GM19193 (cell line): ENCODE data around the gene SEC24A.

Experiments
- POLR2A ChIP-seq: IDR thresholded peaks from 4 replicates; pipeline ENCODE4 v1.6.1; 2011; ENCODE audit not compliant: insufficient read depth, insufficient read length; ENCODE audit errors: extremely low read depth

The SEC24A gene

DNA sequence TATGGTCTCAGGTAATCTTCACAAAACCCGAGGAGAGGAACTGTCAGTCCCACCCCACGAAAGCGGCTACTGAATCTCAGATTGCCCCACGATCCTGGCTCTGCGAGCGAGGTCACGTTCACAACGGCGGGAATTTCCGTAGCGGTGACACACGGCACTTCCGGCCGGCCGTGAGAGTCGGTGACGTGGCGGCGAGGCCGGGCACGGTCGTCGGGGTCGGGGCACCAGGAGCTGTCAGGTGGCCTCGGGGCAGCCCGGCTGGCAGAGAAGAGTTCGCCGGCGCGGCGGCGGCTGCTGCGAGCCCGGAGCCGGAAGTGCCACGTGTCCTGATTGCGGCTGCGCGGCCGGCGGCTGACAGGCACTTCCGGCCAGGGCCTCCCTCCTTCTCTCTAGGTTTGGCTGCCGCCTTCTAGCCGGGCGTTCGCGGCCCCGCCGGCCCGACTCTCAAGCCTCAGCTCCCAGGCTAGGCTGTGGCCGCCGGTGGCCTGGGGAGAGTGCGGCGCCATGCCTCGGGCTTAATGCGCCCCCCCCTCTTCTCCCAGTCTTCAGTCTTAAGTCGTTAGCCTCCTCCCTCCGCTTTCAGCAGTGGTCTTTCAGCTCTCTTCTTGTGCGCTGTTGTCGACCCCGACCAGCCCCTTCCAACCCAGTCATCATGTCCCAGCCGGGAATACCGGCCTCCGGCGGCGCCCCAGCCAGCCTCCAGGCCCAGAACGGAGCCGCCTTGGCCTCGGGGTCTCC, at the start of gene SEC24A:
SEC24A (plus strand) TSS at position 361 of the 738 bp plus-strand sequence; CDS start at position 653, 292 bp downstream.
- peak; percentile 88 for TF ChIP-seq POLR2A

DNA sequence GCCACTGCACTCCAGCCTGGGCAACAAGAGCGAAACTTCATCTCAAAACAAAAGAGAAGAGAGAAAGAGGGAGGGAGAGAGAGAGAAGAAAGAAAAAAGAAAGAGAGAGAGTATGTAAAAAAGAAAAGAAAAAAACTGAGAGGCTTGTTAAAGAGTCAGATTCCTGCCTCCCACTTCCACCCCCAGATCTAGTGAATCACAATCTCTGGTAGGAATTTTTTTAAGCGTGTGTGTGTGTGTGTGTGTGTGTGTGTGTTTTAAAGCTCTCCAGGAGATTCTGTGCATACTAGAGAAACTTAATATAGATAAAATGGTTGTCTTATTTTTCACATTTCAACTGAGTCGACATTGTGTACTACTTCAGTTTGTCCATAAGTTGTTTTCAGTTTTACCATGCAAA, 48.0 kb upstream of the SEC24A start:
- no peak for TF ChIP-seq POLR2A

DNA sequence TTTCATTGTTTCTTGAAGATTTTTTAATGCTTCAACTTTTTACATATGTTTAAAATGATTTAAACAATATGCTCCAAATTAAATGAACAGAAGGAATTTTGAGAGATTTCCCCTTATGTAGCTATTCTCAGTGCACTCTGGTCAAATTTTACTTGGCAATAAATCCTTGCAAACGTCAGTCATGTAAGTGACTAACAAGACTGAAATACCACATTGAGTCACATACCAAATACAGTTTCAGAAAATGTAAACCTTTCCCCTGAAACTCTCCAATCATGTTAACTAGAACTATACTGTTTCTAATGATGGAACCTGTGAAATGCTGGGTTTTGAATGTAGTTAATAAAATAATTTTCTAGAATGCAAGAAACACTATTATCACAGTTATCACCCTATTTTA, 45.5 kb upstream of the SEC24A start:
- TF ChIP-seq POLR2A, result no peak

DNA sequence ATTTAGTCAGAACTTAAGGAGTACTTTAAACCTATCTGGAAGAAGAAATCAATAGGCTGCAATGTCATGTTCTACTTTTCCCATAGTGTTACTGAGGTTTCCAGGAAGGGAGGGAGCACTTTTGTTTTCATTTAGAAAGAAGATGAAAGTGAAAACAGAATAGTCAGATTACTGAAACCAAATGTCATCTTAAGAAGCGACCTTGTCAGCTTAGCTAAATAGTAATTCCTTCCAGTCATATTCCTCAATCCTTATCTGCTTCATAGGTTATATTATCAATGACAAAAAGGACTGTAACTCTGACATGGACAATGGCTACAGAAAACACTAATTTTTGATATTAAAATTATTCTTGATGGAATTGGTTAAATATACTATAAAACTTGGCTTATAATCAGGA, 43.7 kb upstream of the SEC24A start:
- TF ChIP-seq POLR2A, result no peak

DNA sequence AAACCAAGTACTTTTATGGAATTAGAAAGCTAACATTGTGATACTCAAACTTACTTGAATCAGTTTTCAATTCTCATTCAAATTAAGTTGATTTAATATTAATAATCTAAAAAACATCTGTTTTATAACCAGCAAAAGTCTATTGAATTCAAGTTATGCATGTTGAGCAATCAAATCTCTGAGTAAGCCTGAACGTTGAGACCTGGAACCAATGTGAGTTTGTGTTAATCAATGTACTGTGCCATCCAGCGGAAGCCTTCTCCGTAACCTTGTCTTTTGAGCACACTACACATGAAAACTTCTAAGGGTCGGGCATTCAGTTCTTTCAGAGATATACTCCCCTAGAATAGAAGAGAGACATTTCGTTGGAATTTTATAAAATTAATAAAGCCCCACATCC, 41.9 kb upstream of the SEC24A start:
- no peak for TF ChIP-seq POLR2A

DNA sequence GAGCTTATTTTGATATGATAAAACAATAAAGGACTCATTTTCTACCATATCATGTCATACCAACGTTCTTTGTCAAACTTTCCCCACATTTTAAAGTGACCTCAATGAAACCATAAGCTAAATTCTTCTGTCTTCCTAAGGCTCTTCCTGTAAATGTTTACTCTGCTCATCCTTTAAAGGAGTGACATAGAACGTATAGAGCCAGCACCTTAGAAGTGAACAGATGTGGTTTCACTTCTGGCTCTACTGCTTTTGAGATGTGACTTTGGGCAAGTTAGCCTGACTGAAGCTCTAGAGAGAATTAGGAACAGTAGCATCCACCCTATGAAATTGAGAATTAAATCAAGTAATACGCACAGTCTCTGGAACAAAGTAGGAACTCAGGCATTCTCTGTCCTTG, 40.0 kb upstream of the SEC24A start:
- TF ChIP-seq POLR2A, result no peak

DNA sequence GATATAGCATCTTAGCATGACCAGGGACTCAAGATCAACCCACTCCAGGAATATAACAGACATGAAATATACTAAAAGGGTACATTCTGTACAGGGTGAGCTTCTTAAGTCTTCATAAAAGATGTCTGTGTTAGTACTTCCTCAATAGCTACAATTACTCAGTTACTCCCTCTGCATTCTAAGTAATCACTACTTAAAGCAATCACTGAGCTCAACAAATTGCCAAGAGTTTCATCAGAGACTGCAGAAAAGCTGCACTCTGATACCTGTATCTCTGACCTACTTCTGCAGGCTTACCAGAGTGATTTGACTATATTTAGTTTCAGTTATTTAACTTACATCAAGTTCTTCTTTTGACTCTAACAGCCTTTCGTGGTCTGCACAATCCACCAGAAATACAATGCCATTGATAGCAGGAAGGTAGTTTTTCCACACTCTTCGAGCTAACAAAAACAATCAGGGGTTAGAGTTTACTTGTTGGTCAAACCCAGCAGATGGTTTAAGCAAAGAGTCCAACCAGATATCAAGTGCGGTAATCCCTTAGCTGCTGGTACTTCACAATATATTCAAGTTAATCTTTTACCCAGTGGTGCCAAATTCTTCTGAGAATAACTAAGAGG, 39.2 kb upstream of the SEC24A start:
- TF ChIP-seq POLR2A, result no peak

DNA sequence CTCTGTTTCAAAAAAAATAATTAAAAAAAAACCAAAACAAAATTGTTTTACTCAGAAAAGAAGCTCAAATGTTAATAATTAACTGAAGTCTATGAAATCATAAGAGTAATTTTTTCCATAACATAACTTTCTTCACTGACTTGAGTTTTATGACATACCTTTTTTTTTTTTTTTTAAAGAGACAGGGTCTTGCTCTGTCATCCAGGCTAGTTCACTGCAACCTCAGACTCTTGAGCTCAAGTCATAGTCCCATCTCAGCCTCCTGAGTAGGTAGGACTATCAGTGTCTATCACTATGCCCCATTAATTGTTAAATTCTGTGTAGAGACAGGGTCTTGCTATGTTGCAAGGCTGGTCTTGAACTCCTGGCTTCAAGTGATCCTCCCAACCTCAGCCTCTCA, 37.9 kb upstream of the SEC24A start:
- no peak for TF ChIP-seq POLR2A

DNA sequence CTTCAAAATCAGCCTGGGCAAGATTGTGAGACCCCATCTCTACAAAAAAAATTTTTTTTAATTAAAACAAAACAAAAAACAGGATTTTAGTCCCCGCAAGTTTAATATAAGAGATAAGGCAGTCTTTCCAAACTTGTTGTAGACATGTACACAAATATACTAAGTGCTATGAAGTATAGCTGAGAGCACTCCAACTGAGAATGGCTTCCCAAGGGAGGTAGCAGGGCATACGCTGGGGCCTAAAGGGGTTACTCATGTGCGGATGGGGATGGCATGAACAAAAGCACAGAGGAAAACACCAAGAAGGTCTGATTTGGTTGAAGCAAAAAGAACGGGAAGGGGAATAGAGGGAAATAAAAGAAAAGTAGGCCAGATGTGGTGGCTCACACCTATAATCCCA, 37.1 kb upstream of the SEC24A start:
- no peak for TF ChIP-seq POLR2A

DNA sequence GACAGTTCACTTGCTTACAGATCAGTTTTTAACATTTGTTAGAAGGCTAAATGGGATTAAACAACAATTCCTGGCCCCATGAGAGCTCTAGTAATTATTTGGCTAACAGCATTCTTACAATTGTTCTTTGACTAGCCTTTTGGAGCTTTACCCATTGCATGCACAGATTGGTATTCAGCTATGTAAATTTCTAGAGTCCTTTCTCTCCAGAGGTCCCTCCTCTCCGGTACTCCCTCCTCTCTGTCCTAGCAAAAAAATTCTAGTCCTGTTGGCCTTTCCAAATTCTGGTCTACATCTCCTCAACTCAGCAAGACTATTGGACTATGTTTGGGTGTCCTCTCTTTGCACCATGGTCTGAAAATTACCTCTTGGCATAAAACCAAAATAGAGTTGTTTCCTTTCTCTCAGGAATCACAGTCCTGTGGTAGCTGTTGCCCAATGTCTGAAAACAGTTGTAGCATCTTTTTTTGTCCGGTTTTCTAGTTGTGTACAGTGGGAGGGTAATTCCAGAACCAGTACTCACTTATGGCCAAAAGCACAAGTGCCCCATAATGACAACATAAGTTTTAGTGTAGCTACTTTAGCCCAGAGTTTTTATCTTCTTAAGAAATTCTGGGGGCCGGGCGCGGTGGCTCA, 34.0 kb upstream of the SEC24A start:
- no peak for TF ChIP-seq POLR2A

DNA sequence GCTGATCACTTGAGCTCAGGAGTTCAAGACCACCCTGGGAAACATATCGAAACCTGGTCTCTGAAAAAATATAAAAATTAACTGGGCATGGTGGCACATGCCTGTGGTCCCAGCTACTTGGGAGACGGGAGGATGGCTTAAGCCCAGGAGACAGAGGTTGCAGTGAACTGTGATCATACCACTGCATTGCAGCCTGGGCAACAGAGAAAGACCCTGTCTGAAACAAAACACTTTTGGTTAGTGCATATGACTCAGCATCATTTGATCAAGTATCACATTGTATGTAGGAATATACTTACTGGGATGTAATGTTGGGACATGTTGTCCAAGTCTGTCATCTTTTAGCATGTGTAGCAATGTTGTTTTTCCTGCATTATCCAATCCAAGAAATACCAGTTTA, 28.0 kb upstream of the SEC24A start:
- TF ChIP-seq POLR2A, result no peak

DNA sequence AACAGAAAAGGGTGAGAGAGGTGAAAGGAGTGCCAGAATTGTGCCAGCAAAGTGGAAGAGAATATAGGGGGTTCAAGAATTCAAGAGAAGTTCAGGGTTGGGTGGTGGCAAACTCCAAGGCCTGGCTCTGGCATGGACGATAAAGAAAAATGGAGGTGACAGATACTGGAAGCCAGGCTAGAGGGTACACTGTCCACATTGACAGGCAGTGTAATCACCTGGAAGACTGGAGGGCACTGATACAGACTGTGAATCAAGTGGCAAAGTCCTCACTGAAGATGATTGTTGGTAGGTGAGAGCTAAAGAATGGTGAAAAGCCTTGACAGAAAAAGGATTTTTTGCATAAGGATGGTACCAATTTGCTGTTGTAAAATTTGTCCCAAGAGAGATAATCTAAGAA, 23.0 kb upstream of the SEC24A start:
- TF ChIP-seq POLR2A, result no peak

DNA sequence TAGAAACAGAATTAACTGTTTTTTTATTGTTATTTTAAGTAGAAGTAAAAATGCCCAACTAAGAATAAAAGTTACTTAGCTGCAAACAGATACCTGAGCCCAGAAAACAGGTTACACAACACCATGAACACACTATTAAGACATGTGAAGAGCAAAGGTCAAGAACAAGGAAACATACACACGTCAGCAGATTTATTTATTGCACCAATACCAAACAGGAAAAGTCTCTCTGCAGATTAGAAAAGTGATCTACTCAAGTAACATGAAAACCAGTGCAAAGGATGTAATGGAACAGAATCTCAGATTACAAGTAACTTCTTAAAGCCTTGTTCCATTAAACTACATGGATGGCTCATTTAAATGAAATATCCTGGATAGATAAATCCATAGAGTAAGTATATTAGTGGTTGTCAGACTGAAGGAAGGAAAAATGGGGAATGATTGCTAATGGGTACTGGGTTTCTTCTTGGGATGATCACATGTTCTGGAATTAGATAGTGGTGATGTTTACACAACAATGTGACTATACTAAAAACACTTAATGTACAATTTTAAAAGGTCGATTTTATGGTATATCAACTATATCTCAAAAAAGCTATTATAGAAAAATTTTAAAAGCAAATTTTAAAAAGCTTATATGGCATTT, 22.1 kb upstream of the SEC24A start:
- no peak for TF ChIP-seq POLR2A

DNA sequence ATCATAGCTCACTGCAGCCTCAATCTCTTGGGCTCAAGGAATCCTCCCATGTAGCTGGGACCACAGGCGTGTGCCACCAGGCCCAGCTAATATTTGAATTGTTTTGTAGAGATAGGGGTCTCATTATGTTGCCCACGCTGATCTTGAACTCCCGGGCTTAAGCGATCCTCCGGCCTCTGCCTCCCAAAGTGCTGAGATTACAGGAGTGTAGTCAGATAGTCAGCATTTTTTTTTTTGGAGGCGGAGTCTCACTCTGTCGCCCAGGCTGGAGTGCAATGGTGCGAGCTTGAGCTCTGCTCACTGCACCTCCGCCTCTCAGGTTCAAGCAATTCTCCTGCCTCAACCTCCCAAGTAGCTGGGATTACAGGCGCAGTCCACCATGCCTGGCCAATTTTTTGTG, 14.4 kb upstream of the SEC24A start:
- TF ChIP-seq POLR2A, result no peak

DNA sequence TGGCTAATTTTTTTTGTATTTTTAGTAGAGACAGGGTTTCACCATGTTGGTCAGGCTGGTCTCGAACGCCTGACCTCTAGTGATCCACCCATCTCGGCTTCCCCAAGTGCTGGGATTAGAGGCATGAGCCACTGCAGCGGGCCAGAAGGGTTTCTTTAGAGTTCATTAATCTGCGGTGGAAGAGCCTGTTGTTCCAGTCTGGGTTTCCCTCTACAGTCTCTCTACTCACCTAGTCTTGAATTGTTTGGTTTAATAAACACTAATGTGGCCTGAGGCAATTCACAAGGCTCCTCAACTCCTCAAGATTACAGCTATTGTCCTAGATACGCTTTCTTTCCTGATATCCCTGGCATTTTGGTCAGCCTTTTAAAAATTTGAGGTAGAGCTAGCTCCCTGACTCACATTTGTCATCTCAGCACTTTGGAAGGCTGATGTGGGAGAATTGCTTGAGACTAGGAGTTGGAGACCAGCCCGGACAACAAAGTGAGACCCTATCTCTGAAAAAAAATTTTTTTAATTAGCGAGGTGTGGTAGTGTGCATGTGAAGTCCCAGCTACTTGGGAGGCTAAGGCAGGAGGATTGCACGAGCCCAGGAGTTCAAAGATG, 11.4 kb upstream of the SEC24A start:
- no peak for TF ChIP-seq POLR2A
